ENCODE data around the gene SLC5A11.

Gene SLC5A11, protein sequence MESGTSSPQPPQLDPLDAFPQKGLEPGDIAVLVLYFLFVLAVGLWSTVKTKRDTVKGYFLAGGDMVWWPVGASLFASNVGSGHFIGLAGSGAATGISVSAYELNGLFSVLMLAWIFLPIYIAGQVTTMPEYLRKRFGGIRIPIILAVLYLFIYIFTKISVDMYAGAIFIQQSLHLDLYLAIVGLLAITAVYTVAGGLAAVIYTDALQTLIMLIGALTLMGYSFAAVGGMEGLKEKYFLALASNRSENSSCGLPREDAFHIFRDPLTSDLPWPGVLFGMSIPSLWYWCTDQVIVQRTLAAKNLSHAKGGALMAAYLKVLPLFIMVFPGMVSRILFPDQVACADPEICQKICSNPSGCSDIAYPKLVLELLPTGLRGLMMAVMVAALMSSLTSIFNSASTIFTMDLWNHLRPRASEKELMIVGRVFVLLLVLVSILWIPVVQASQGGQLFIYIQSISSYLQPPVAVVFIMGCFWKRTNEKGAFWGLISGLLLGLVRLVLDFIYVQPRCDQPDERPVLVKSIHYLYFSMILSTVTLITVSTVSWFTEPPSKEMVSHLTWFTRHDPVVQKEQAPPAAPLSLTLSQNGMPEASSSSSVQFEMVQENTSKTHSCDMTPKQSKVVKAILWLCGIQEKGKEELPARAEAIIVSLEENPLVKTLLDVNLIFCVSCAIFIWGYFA

DNA sequence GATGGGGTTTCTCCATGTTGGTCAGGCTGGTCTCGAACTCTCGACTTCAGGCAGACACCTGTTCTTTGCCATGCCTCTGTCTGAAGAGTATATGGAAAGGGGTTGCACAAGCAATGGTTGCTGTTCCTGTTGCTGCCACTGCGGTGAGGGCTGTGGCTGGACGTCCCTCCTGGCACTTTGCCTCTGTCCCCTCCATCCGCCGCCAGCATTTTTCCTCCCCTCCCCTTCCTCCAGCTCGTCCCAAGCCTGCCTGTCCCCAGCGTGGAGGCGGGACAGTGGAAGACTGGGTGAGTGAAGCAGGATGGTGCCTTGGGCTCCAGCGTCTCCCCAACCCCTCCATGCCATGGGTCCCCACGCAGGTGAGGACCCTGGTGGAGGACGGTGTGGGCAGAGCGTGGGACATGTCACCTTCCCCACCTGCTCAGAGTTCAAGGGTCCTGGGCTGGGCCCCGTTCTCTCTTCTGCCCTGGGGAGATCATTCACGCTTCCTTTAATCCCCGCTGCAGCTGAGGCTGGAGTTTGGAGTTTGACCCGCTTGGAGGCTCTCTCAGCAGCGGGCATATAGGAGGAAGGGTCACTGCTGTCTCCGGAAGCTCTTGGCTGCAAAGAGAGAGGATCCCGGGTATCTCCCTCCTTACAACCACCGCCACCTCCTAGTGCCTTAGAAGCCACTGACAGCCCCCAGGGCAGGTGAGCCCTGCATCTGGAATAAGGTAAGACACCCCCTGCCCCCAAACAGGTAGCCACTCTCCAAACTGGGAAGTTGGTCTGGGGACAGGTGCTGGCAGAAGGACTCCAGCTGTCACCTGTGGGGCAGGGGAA lies at the start of gene SLC5A11:
Gene SLC5A11, plus strand, starts transcription at position 238 of the 822 bp plus-strand sequence. CDS start 12,681 bp downstream, outside the sequence.
- DNase-seq (ENCODE audit: extremely low read depth, low read depth): no peak
- TF ChIP-seq, protein P1, sequence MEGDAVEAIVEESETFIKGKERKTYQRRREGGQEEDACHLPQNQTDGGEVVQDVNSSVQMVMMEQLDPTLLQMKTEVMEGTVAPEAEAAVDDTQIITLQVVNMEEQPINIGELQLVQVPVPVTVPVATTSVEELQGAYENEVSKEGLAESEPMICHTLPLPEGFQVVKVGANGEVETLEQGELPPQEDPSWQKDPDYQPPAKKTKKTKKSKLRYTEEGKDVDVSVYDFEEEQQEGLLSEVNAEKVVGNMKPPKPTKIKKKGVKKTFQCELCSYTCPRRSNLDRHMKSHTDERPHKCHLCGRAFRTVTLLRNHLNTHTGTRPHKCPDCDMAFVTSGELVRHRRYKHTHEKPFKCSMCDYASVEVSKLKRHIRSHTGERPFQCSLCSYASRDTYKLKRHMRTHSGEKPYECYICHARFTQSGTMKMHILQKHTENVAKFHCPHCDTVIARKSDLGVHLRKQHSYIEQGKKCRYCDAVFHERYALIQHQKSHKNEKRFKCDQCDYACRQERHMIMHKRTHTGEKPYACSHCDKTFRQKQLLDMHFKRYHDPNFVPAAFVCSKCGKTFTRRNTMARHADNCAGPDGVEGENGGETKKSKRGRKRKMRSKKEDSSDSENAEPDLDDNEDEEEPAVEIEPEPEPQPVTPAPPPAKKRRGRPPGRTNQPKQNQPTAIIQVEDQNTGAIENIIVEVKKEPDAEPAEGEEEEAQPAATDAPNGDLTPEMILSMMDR (IDR thresholded peaks at IDR 0.05; ENCODE audit: low read depth, low read length, missing control alignments): no peak
- H3K4me3 ChIP-seq (replicated peaks; ENCODE audit: low read depth, low read length): no peak within 1 kb of the TSS

GRCh38 chr16:24800586-24800985 lies 45.2 kb upstream of the SLC5A11 start:
- H3K4me3 ChIP-seq (replicated peaks; ENCODE audit: low read depth, low read length): no peak overlapping the region
- no peak for DNase-seq (ENCODE audit: extremely low read depth, low read depth)
- TF ChIP-seq, protein P1 (IDR thresholded peaks at IDR 0.05; ENCODE audit: low read depth, low read length, missing control alignments): no peak

- DNase-seq (ENCODE audit: extremely low read depth, low read depth): no peak
- no peak overlapping the region for H3K4me3 ChIP-seq (replicated peaks; ENCODE audit: low read depth, low read length)
- TF ChIP-seq, protein P1 (IDR thresholded peaks at IDR 0.05; ENCODE audit: low read depth, low read length, missing control alignments): no peak
These were observed 43.9 kb upstream of the SLC5A11 start for GRCh38 chr16:24801761-24802302.

DNA sequence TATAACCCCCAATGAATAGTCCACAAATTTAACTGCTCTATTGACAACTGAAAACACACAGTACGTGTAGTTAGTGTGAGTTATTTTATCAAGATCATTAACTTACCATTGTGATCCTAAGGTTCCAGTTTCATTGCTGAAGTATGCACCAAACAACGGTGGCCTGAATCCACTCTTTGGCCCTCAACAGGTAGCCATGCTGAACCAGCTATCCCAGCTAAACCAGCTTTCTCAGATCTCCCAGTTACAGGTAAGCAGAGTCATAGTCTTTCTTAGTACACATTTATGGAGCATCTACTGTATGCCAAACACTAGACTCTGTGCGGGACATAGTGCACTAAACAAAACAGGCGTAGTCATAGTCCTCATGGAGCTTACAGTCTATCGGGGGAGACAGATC lies 40.3 kb upstream of the SLC5A11 start:
- H3K4me3 ChIP-seq (replicated peaks; ENCODE audit: low read depth, low read length): no peak overlapping the region
- no peak for DNase-seq (ENCODE audit: extremely low read depth, low read depth)
- TF ChIP-seq, protein P1 (IDR thresholded peaks at IDR 0.05; ENCODE audit: low read depth, low read length, missing control alignments): no peak

DNA sequence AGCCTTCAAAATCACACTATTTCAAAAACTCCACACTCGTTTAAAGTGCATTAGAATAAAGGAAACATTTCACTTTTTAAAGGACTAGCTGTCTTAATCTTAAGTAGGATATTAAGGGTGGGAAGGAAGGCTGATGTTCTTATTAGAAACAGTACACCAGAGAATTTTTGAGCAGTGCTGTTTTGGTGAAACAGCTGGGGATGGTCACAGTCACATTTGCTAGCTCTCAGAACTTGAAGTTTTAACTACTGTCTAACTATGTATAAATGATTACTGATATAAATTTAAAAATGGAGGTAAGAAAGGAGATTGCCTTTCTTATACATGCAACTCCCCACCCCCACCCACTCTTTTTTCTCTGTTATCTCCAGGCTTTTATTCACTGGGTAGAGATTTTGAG lies 38.5 kb upstream of the SLC5A11 start:
- DNase-seq (ENCODE audit: extremely low read depth, low read depth): no peak
- TF ChIP-seq, protein P1 (IDR thresholded peaks at IDR 0.05; ENCODE audit: low read depth, low read length, missing control alignments): no peak
- no peak overlapping the region for H3K4me3 ChIP-seq (replicated peaks; ENCODE audit: low read depth, low read length)

Data from HFF-Myc (cell line).